Measurements from ENCODE around the gene MMAA. TPM values are rescaled to one million over a fixed set of nuclear protein-coding genes. Genes with fewer than 3 reads are reported as not detected.
"Not testable (repeated sequence)": the region's sequence is repeated elsewhere in the genome, so short reads cannot be mapped to it uniquely, and the experiment has no call there.

The MMAA gene
- polyA plus RNA-seq, 1 donor from 2014 or later = 7.4 TPM

DNA sequence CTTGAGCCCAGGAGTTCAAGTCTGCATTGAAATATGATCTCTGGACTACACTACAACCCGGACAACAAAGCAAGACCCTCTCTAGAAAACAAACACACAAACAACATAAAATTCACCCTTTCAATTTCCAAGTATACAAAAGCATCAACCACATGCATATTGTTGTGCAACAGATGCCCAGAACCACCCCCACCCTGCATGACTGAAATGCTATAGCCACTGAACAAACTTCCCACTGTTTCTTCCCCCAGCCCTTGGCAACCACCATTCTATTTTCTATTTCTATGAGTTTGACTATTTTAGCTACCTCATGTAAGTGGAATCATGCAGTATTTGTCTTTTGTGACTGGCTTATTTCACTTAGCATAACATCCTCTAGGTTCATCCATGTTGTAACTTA, 46.6 kb downstream of the MMAA start:
- H3K27ac Mint-ChIP-seq = no peak overlapping the region
- peaks cover 3% of the 10 kb centered on the region for H3K36me3 Mint-ChIP-seq
- peaks cover 0 to 7% (median 5%) of the 10 kb centered on the region in 3 donors for H3K9me3 Mint-ChIP-seq
- H3K4me3 Mint-ChIP-seq = no peak overlapping the region
- H3K4me1 Mint-ChIP-seq = no peaks in the 10 kb centered on the region
- peaks cover 5% of the 10 kb centered on the region for H3K27me3 Mint-ChIP-seq

DNA sequence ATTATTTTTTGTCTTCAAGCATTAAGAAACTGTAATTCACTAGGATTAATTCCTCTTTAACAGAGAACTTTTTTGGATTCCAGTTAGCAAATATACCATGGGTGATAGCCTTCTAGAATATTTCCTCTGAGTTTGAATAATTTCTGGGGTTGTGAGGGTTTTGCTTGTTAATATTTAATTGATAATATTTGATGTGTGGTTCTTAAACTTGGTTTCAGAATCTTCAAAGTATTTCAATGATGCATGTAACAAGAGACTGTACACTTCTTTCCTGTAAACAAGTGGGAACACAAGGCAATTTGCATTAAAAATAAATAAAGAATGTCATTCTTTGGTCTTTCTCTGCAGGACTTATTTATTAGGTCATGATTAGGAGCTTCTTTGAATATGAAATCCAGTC, 51.2 kb downstream of the MMAA start:
- Mint-ChIP-seq H3K36me3 (no peaks in the 10 kb centered on the region), H3K4me3 (no peak overlapping the region)

DNA sequence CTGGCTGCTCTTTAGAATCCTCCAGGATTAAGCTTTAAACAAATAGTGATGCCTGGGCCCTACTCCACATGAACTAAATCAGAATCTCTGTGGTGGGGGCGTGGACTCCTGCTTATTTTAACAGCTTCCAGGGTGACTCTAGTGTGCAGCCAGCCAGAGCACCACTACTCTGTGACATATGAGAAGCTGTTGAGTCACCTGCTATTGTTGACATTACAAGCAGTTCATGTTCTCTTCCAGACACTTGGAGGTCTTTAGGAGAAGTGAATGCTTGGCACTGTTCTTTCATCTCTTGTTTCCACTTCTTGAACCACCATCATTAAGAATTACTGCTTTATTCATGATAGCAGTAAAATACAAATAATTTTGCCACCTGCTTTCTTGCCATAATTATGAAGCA, 60.3 kb downstream of the MMAA start:
- Mint-ChIP-seq H3K4me1 (no peaks in the 10 kb centered on the region), H3K4me3 (no peak overlapping the region), H3K36me3 (no peaks in the 10 kb centered on the region), H3K9me3 (peaks cover 2 to 7% (median 7%) of the 10 kb centered on the region in 3 donors), H3K27me3 (peaks cover 8% of the 10 kb centered on the region), H3K27ac (no peak overlapping the region)

More for the DNA sequence above, 51.2 kb downstream of the MMAA start:
- H3K4me1 Mint-ChIP-seq = no peaks in the 10 kb centered on the region
- no peak overlapping the region for H3K27ac Mint-ChIP-seq
- peaks cover 8% of the 10 kb centered on the region for H3K27me3 Mint-ChIP-seq
- peaks cover 0 to 3% (median 0%) of the 10 kb centered on the region in 3 donors for H3K9me3 Mint-ChIP-seq

DNA sequence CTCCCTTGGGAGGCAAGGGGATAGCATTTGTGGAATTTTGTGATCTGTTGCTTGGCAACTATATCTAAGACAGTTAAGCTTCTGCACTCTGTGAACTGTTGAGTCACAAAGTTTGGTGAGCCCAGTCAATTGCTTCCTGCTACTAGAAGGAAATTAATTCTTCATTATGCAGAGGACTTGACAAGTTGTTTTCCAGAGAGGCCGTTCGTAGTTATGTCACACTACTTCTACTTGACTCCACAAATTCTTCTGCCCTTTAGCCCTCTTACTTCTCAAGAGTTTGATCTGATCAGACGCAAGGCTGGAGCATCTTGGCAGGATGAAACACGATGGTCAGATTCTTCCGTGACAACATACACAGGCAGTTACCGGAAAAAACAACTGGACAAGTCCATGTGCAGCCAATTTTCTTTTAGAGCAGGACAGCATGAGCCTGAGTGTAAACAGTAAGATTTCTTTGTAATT, 60.8 kb downstream of the MMAA start, which contains the start of gene C4orf51:
Gene C4orf51 (plus strand): TSS at position 156 of the 465 bp plus-strand sequence. CDS start 58 bp downstream, at position 214.
- Mint-ChIP-seq H3K27me3 (peaks cover 13% of the 10 kb centered on the region), H3K4me1 (no peaks in the 10 kb centered on the region), H3K4me3 (no peak within 1 kb of the TSS), H3K9me3 (peaks cover 2 to 7% (median 7%) of the 10 kb centered on the region in 3 donors), H3K27ac (no peak within 1 kb of the TSS), H3K36me3 (no peaks in the 10 kb centered on the region)

DNA sequence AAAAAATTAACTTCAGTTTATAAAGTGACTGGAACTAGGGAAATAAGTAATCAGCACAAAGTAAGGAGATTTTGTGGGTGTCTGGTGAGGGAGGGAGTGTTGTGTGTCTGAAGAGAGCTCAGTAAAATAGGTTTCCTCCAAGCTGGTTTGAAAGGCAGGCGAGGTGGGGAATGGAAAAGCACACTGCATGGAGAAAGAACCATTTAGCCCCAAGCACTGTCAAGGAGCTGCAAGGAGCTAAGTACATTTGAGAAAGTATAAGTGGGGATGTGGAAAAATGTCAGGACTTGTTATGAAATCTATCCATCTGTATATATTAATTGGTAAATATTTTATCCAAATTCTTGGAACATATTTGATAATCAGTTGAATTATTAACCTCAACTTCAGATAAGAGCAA, 61.7 kb downstream of the MMAA start:
- no peaks in the 10 kb centered on the region for H3K36me3 Mint-ChIP-seq
- H3K27me3 Mint-ChIP-seq = peaks cover 17% of the 10 kb centered on the region
- no peaks in the 10 kb centered on the region for H3K4me1 Mint-ChIP-seq
- peaks cover 2 to 7% (median 7%) of the 10 kb centered on the region in 3 donors for H3K9me3 Mint-ChIP-seq
- H3K27ac Mint-ChIP-seq = no peak overlapping the region
- no peak overlapping the region for H3K4me3 Mint-ChIP-seq

DNA sequence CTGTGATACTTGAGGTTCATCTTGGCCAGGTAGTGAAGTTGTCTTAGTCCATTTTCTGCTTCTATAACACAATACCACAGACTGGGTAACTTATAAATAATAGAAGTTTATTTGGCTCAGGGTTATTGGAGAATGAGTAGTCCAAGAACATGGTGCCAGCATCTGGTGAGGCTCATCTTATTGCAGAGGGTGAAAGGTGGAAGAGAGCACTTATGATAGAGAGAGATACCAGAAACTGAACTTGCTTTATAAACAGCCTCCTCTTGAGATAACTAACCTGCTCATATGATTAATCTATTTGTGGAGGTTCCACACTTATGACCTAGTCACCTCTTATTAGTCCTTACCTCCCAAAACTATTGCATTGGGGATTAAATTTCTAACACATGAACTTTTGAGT, 62.3 kb downstream of the MMAA start:
- H3K4me1 Mint-ChIP-seq = no peaks in the 10 kb centered on the region

DNA sequence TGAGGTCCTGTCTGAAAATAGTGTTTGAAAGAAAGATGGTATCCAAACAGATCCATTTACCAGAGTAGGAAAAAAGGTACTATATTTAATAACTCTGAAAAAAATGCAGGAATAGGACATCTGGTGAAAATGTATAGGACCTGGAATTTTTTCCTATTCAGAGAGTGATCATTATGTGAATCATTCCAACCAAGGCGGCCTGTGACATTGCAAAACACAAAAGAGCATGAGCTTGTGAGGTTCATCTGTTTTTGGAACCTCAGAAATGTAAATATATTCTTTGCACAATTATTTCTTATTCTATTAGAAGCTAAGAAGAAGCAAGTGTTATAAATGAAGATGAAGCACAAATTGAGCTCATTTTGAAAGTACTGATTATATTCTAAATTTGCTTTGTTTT, 62.8 kb downstream of the MMAA start:
- Mint-ChIP-seq H3K9me3 (peaks cover 2 to 7% (median 7%) of the 10 kb centered on the region in 3 donors), H3K4me3 (no peak overlapping the region), H3K4me1 (no peaks in the 10 kb centered on the region), H3K27ac (no peak overlapping the region), H3K36me3 (no peaks in the 10 kb centered on the region), H3K27me3 (peaks cover 19% of the 10 kb centered on the region)

More for the DNA sequence above, 62.3 kb downstream of the MMAA start:
- H3K36me3 Mint-ChIP-seq = no peaks in the 10 kb centered on the region
- H3K4me3 Mint-ChIP-seq = no peak overlapping the region
- H3K27me3 Mint-ChIP-seq = peaks cover 19% of the 10 kb centered on the region
- H3K9me3 Mint-ChIP-seq = peaks cover 2 to 7% (median 7%) of the 10 kb centered on the region in 3 donors
- no peak overlapping the region for H3K27ac Mint-ChIP-seq

DNA sequence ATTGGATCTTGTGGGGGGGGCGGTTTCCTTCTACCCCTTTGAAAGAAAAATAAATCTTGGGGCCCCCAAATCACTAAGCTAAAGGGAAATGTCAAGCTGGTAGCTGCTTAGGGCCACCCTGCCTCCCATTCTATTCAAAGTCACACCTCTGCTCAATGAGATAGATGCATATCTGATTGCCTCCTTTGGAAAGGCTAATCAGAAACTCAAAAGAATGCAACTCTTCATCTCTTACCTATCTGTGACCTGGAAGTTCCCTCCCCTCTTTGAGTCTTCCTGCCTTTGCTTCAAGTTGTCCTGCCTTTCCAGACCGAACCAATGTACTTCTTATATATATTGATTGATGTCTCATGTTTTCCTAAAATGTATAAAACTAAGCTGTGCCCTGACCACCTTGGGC, 67.8 kb downstream of the MMAA start:
- Mint-ChIP-seq H3K27me3 (peaks cover 12% of the 10 kb centered on the region), H3K4me3 (no peak overlapping the region), H3K27ac (no peak overlapping the region), H3K9me3 (peaks cover 2 to 8% (median 7%) of the 10 kb centered on the region in 3 donors), H3K36me3 (peaks cover 2% of the 10 kb centered on the region), H3K4me1 (no peaks in the 10 kb centered on the region)

DNA sequence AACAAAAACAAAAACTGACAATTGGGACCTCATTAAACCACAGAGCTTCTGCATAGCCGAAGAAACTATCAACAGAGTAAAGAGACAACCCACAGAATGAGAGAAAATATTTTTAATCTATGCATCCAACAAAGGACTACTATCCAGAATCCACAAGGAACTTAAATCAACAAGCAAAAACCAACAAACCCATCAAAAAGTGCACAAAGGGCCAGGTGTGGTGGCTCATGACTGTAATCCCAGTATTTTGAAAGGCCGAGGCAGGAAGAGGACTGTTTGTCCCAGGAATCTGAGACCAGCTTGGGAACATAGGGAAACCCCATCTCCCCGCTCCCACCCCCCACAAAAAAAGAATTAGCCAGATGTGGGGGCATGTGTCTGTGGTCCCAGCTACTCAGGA, 71.4 kb downstream of the MMAA start:
- peaks cover 2% of the 10 kb centered on the region for H3K36me3 Mint-ChIP-seq
- no peak overlapping the region for H3K27ac Mint-ChIP-seq
- no peaks in the 10 kb centered on the region for H3K4me1 Mint-ChIP-seq
- H3K4me3 Mint-ChIP-seq = no peak overlapping the region
- peaks cover 2 to 12% (median 8%) of the 10 kb centered on the region in 3 donors for H3K9me3 Mint-ChIP-seq
- peaks cover 1% of the 10 kb centered on the region for H3K27me3 Mint-ChIP-seq

DNA sequence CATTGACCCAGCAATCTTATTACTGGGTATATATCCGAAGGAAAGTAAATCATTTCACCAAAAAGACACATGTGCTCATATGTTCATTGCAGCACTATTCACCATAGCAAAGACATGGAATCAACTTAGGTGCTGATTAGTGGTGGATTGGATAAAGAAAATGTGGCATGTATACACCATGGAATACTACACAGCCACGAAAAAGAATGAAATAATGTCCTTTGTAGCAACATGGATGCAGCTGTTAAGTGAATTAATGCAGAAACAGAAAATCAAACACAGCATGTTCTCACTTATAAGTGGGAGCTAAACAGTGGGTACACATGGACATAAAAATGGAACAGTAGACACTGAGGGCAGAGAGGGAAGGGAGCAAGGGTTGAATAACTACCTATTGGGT, 72.2 kb downstream of the MMAA start:
- not testable (repeated sequence) for H3K4me3 Mint-ChIP-seq, H3K36me3 Mint-ChIP-seq, H3K27ac Mint-ChIP-seq, H3K27me3 Mint-ChIP-seq, H3K4me1 Mint-ChIP-seq
- H3K9me3 Mint-ChIP-seq = peaks cover 2 to 12% (median 8%) of the 10 kb centered on the region in 3 donors

DNA sequence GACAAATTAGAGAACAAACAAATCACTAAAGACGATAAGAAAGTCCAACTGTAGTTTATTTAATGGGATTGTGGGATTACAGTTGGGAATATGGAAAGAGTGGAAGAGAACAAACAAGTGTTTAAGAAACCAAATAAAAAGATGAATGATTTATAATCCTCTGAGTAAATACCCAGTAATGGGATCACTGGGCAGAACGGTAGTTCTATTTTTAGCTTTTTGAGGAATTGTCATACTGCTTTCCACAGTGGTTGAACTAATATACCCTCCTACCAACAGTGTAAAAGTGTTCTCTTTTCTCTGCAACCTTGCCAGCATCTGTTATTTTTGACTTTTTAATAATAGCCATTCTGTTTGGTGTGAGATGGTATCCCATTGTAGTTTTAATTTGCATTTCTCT, 75.7 kb downstream of the MMAA start:
- H3K27me3 Mint-ChIP-seq = no peaks in the 10 kb centered on the region
- no peak overlapping the region for H3K27ac Mint-ChIP-seq
- no peaks in the 10 kb centered on the region for H3K36me3 Mint-ChIP-seq
- no peaks in the 10 kb centered on the region for H3K4me1 Mint-ChIP-seq
- H3K9me3 Mint-ChIP-seq = peaks cover 2 to 12% (median 8%) of the 10 kb centered on the region in 3 donors
- H3K4me3 Mint-ChIP-seq = no peak overlapping the region

DNA sequence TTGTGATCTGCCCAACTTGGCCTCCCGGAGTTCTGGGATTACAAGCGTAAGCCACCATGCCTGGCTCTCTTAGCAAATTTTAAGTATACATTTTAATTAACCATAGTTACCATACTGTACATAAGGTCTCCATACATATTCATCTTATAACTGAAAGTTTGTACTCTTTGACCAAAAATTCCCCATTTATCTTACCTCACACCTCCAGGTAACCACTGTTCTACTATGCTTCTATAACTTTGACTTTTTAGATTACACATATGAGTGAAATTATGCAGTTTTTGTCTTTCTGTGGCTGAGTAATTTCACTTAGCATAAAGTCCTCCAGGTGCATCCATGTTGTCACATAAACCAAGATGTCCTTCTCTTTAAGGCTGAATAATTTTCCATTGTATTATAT, 78.1 kb downstream of the MMAA start:
- H3K36me3 Mint-ChIP-seq = no peaks in the 10 kb centered on the region
- peaks cover 4% of the 10 kb centered on the region for H3K27me3 Mint-ChIP-seq

DNA sequence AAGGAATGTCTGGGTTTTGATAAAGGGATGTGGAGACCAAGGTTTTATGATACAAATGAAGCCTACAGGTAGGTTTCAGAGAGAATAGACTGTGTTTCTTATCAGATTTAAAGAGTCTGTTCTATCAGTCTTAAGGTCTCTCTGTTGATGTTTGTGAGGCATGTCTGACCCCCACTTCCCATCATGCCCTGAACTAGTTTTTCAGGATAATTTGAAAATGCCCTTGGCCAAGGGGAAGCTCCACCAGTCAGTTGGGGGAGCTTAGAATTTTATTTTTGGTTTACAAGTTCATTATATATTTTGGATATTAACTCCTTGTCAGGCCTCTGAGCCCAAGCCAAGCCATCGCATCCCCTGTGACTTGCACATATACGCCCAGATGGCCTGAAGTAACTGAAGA, 79.3 kb downstream of the MMAA start:
- no peaks in the 10 kb centered on the region for H3K36me3 Mint-ChIP-seq
- no peak overlapping the region for H3K4me3 Mint-ChIP-seq
- peaks cover 4% of the 10 kb centered on the region for H3K27me3 Mint-ChIP-seq
- H3K27ac Mint-ChIP-seq = no peak overlapping the region
- H3K4me1 Mint-ChIP-seq = no peaks in the 10 kb centered on the region
- peaks cover 0 to 4% (median 3%) of the 10 kb centered on the region in 3 donors for H3K9me3 Mint-ChIP-seq

More for the DNA sequence above, 78.1 kb downstream of the MMAA start:
- H3K9me3 Mint-ChIP-seq = peaks cover 0 to 4% (median 3%) of the 10 kb centered on the region in 3 donors
- no peaks in the 10 kb centered on the region for H3K4me1 Mint-ChIP-seq
- H3K27ac Mint-ChIP-seq = no peak overlapping the region
- H3K4me3 Mint-ChIP-seq = no peak overlapping the region

DNA sequence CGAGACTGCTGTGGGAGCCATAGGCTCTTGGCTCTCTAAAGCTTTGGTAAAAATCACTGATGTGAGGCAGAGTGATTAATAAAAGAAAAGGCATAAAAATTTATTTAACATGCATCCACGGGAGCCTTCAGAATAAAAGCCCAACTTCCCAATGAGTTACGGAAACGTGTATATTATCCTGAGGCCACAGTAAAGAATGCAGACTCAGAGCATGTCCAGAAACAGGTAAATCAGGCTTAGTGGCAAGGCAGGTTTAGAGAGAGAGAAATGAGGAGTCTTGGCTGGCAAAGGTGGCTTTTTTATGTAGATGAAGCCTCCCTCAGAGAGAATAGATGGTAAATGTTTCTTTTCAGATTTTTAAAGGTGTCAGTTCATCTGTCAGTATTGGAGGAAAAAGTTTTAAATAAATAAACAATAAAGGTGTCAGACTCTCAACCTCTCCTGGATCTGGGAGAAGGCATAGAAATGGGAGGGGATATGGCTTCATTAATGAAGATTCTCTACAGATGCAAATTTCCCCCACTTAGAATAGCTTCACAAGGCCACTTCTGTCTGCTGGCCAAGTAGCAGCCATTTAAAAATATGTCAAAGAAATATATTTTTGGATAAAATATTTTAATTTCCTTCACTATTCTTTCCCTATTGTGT, 84.8 kb downstream of the MMAA start:
- no peaks in the 10 kb centered on the region for H3K36me3 Mint-ChIP-seq
- H3K27me3 Mint-ChIP-seq = peaks cover 4% of the 10 kb centered on the region
- no peaks in the 10 kb centered on the region for H3K4me1 Mint-ChIP-seq
- H3K9me3 Mint-ChIP-seq = no peaks in the 10 kb centered on the region
- H3K4me3 Mint-ChIP-seq = no peak overlapping the region
- no peak overlapping the region for H3K27ac Mint-ChIP-seq

DNA sequence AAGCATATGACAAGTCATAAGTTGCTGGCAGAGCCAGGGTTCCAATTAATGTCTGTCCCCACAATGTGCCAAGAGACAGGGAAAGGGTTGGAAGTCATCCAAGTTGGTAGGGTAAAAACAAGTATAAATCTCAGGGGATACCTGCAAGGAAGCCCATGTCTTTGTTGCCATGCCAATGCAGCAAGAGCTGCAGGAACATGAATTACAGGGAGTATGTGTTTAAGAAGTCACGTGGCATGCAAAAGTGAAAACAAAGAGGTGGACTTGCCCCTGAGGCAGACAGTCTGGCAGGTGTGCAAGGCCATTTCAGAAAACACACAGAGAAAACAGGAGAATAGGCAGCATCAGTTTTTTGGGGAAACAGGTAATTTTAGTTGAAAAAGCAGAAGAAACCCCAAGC, 90.2 kb downstream of the MMAA start:
- peak overlapping the region in 1 of 3 donors; percentile 47 for H3K27ac Mint-ChIP-seq
- H3K9me3 Mint-ChIP-seq = peaks cover 6 to 30% (median 17%) of the 10 kb centered on the region in 3 donors
- no peak overlapping the region for H3K4me3 Mint-ChIP-seq
- H3K36me3 Mint-ChIP-seq = peaks cover 7% of the 10 kb centered on the region
- peaks cover under 1% of the 10 kb centered on the region for H3K27me3 Mint-ChIP-seq
- no peaks in the 10 kb centered on the region for H3K4me1 Mint-ChIP-seq

Measured in IgD-negative memory B cell (primary cell).